ENCODE results near the gene AKAP7. TPM values are rescaled to one million over a fixed set of nuclear protein-coding genes. Genes with fewer than 3 reads are reported as not detected.

AKAP7 gene
- total and polyA plus RNA-seq, 4 donors: 4.2 to 25.0 (median 8.6) TPM

- DNase-seq: no peak
- Histone ChIP-seq H3K27ac (ENCODE audit: low read depth in 1 of 2, low read length in 1 of 2) (no peak overlapping the region), H3K9ac (ENCODE audit: insufficient read depth in 1 of 2, low read length in 2 of 2) (no peak overlapping the region), H3K27me3 (ENCODE audit: control insufficient read depth in 3 of 3, insufficient read depth in 3 of 3, low read length in 2 of 3) (no peaks in the 10 kb centered on the region), H3K4me3 (no peak overlapping the region), H3K36me3 (ENCODE audit: control insufficient read depth in 4 of 4, insufficient read depth in 4 of 4, low read length in 4 of 4) (peaks cover 0 to 3% (median under 1%) of the 10 kb centered on the region in 4 donors), H3K4me1 (ENCODE audit: control insufficient read depth in 5 of 5, insufficient read depth in 5 of 5, low read length in 5 of 5) (no peaks in the 10 kb centered on the region), H3K9me3 (ENCODE audit: control insufficient read depth in 4 of 4, insufficient read depth in 3 of 4, low read length in 3 of 4) (no peaks in the 10 kb centered on the region)
- no peak for ATAC-seq (ENCODE audit: insufficient read depth, low FRiP score)
- no peak for TF ChIP-seq CTCF (IDR thresholded peaks at IDR 0.05; ENCODE audit: control extremely low read depth, extremely low read depth)
- WGBS, 2 donors: 86 to 97% methylated on average over 1 of the region's 1 CpG
Observed at GRCh38 chr6:131223416-131223815, 88.1 kb downstream of the AKAP7 start.

GRCh38 chr6:131225127-131225526 lies 89.9 kb downstream of the AKAP7 start:
- Histone ChIP-seq H3K9me3 (ENCODE audit: control insufficient read depth in 4 of 4, insufficient read depth in 3 of 4, low read length in 3 of 4) (peaks cover 0 to 3% (median 0%) of the 10 kb centered on the region in 4 donors), H3K36me3 (ENCODE audit: control insufficient read depth in 4 of 4, insufficient read depth in 4 of 4, low read length in 4 of 4) (peaks cover 0 to 3% (median under 1%) of the 10 kb centered on the region in 4 donors), H3K4me3 (no peak overlapping the region), H3K9ac (ENCODE audit: insufficient read depth in 1 of 2, low read length in 2 of 2) (no peak overlapping the region), H3K4me1 (ENCODE audit: control insufficient read depth in 5 of 5, insufficient read depth in 5 of 5, low read length in 5 of 5) (no peaks in the 10 kb centered on the region), H3K27ac (ENCODE audit: low read depth in 1 of 2, low read length in 1 of 2) (no peak overlapping the region), H3K27me3 (ENCODE audit: control insufficient read depth in 3 of 3, insufficient read depth in 3 of 3, low read length in 2 of 3) (no peaks in the 10 kb centered on the region)
- no peak for DNase-seq
- no peak for TF ChIP-seq CTCF (IDR thresholded peaks at IDR 0.05; ENCODE audit: control extremely low read depth, extremely low read depth)
- no peak for ATAC-seq (ENCODE audit: insufficient read depth, low FRiP score)
- 59 to 86% methylated on average over 1 of the region's 1 CpG for WGBS, 2 donors

GRCh38 chr6:131225959-131226358 lies 90.7 kb downstream of the AKAP7 start:
- Histone ChIP-seq H3K9me3 (ENCODE audit: control insufficient read depth in 4 of 4, insufficient read depth in 3 of 4, low read length in 3 of 4) (peaks cover 0 to 3% (median 0%) of the 10 kb centered on the region in 4 donors), H3K4me3 (no peak overlapping the region), H3K27me3 (ENCODE audit: control insufficient read depth in 3 of 3, insufficient read depth in 3 of 3, low read length in 2 of 3) (no peaks in the 10 kb centered on the region), H3K36me3 (ENCODE audit: control insufficient read depth in 4 of 4, insufficient read depth in 4 of 4, low read length in 4 of 4) (peaks cover 0 to 3% (median under 1%) of the 10 kb centered on the region in 4 donors), H3K27ac (ENCODE audit: low read depth in 1 of 2, low read length in 1 of 2) (no peak overlapping the region), H3K4me1 (ENCODE audit: control insufficient read depth in 5 of 5, insufficient read depth in 5 of 5, low read length in 5 of 5) (no peaks in the 10 kb centered on the region), H3K9ac (ENCODE audit: insufficient read depth in 1 of 2, low read length in 2 of 2) (no peak overlapping the region)
- ATAC-seq (ENCODE audit: insufficient read depth, low FRiP score) (no peak), DNase-seq (no peak)
- WGBS, 2 donors: 55 to 75% methylated on average over 3 of the region's 3 CpGs
- no peak for TF ChIP-seq CTCF (IDR thresholded peaks at IDR 0.05; ENCODE audit: control extremely low read depth, extremely low read depth)

Data from lung (tissue), 12 donors.